GM12892 (cell line): Measurements from ENCODE around the gene PLCG2.

Experiments used
- POLR2A ChIP-seq: IDR thresholded peaks from 2 replicates; pipeline ENCODE4 v1.6.1; 2011; ENCODE audit warnings: low read depth, low read length, control low read depth
- POLR2AphosphoS5 ChIP-seq: IDR thresholded peaks from 2 replicates; pipeline ENCODE4 v1.6.1; 2011; ENCODE audit warnings: low read depth, low read length, control low read depth
- TAF1 ChIP-seq: IDR thresholded peaks from 2 replicates; pipeline ENCODE4 v1.6.1; 2011; ENCODE audit warnings: low read depth, mild to moderate bottlenecking, control low read depth, low read length, borderline replicate concordance

DNA sequence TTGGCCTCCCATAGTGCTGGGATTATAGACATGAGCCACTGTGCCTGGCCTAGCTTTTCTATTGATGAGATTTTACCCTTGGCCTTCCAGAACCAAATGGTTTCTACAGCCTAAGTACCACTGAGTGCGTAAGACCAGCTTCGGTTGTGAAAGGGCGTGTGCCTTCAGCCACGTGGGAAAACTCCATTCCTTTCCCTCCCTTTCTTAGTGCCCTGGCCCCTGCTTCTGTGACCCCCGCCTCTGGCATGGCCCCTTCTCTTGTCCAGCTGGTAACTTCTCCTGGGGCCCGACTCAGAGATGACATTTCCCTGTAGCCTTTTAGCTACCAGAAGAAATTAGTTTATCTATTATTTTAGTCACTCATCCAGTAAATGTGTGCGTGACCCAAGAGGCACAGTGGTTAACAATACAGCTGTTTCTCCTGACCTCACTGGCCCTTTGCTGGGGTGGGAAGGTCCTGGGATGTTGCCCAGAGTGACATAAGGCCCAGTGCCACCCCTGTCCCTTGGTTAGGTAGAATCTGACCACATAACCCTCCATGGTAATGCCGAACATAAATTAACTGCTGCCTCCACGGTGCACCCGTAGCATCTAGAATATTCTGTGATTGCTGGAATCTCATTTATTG lies 97.3 kb downstream of the PLCG2 start:
- TF ChIP-seq POLR2A (no peak), POLR2AphosphoS5 (no peak), TAF1 (no peak)
